Epithelial cell of proximal tubule (primary cell): Measurements from ENCODE around the gene SLC9A5. TPM values are rescaled to one million over a fixed set of nuclear protein-coding genes. Genes with fewer than 3 reads are reported as not detected.
A peak's percentile ranks its signal among the peaks of the same experiment; 100 is the strongest.

Source experiments
- DNase-seq: peaks from one replicate; pipeline ENCODE4 v3.0.0-alpha.2; 2011; ENCODE audit warnings: low read depth
- H3K4me3 ChIP-seq: 2 replicates; pipeline ENCODE4 v1.5.1; 2011; ENCODE audit warnings: low read depth, mild to moderate bottlenecking, low read length
- total RNA-seq: library from RNA; depleted of rRNA; stranded (reverse); fragments of >200 nt; gene quantifications from 2 replicates; pipeline ENCODE4 v1.2.3, GENCODE V29; 2015
- TF ChIP-seq, protein P1 (sequence below): conservative IDR thresholded peaks from 2 replicates; pipeline ENCODE4 v1.5.1; 2012; ENCODE audit warnings: low read depth, mild to moderate bottlenecking, low read length

Gene SLC9A5
- total RNA-seq, 1 donor from 2014 or later, result 0.23 TPM

GRCh38 chr16:67279296-67280089 lies 30.7 kb downstream of the SLC9A5 start, which contains the start of gene PLEKHG4:
TSS of gene PLEKHG4 (plus strand) at chr16:67279532. CDS start at chr16:67280045, 513 bp downstream.
- peak within 1 kb of the TSS; percentile 70 for H3K4me3 ChIP-seq
- DNase-seq, result no peak
- TF ChIP-seq, protein P1, sequence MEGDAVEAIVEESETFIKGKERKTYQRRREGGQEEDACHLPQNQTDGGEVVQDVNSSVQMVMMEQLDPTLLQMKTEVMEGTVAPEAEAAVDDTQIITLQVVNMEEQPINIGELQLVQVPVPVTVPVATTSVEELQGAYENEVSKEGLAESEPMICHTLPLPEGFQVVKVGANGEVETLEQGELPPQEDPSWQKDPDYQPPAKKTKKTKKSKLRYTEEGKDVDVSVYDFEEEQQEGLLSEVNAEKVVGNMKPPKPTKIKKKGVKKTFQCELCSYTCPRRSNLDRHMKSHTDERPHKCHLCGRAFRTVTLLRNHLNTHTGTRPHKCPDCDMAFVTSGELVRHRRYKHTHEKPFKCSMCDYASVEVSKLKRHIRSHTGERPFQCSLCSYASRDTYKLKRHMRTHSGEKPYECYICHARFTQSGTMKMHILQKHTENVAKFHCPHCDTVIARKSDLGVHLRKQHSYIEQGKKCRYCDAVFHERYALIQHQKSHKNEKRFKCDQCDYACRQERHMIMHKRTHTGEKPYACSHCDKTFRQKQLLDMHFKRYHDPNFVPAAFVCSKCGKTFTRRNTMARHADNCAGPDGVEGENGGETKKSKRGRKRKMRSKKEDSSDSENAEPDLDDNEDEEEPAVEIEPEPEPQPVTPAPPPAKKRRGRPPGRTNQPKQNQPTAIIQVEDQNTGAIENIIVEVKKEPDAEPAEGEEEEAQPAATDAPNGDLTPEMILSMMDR, result peak; percentile 56

- no peak overlapping the region for H3K4me3 ChIP-seq
- TF ChIP-seq, protein P1, result no peak
- DNase-seq, result no peak
These were observed 31.6 kb downstream of the SLC9A5 start for GRCh38 chr16:67280090-67281015.

DNA sequence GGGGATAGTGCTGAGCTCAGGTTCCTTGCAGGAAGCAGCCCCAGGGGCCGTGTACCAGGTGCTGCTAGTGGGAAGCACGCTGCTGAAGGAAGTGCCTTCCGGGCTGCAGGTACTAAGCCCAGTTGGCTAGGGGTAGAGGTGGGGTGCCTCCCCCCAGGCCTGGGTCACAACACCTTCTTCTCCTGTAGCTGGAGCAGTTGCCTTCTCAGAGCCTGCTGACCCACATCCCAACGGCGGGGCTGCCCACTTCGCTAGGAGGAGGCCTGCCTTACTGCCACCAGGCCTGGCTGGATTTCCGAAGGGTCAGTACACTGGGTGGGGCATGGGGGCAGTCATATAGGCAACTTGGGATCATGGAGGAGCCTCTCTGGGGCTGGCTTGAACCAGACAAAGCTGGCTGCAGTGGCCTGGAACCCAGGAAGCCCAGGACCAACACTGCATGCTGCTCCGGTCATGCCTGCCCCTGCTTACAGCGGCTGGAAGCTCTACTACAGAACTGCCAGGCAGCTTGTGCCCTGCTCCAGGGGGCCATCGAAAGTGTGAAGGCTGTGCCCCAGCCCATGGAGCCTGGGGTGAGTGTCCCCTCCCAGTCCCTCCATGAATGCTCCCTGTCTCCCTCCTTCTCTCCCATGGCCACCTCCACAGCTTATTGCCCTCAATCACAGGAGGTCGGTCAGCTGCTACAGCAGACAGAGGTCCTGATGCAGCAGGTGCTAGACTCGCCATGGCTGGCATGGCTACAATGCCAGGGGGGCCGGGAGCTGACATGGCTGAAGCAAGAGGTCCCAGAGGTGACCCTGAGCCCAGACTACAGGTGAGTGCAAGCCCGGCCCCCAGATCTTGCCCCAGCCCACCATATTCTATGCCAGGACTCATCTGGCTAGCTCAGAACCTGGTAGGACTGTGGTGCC lies 33.0 kb downstream of the SLC9A5 start:
- DNase-seq, result no peak
- TF ChIP-seq, protein P1, result no peak
- H3K4me3 ChIP-seq, result no peak overlapping the region

GRCh38 chr16:67282447-67282805 lies 33.6 kb downstream of the SLC9A5 start:
- TF ChIP-seq, protein P1, result no peak
- no peak overlapping the region for H3K4me3 ChIP-seq
- no peak for DNase-seq

- TF ChIP-seq, protein P1, result no peak
- DNase-seq, result no peak
- H3K4me3 ChIP-seq, result no peak overlapping the region
These were observed 34.5 kb downstream of the SLC9A5 start for GRCh38 chr16:67283039-67283825.
